ENCODE results near the gene MAGI1.

Gene MAGI1

DNA sequence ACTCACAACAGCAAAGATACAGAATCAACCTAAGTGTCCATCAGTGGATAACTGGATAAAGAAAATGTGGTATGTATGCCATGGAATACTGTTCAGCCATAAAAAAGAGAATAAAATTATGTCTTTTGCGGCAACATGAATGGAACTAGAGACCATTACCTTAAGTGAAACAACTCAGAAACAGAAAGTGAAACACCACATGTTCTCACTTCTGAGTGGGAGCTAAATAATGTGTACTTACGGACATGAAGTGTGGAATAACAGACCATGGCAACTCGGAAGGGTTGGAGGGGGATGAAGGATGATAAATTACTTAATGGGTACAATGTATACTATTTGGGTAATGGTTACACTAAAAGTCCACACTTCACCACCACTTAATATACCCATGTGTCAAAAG is 600.6 kb downstream of the MAGI1 start:
- no peak for ATAC-seq
- TF ChIP-seq OSR1 (CRISPR knock-in tag; IDR thresholded peaks at IDR 0.05): no peak
- no peak for TF ChIP-seq ZNF8 (CRISPR knock-in tag; IDR thresholded peaks at IDR 0.05)
- TF ChIP-seq ZFP30 (CRISPR knock-in tag; IDR thresholded peaks at IDR 0.05): no peak
- TF ChIP-seq, protein P1, sequence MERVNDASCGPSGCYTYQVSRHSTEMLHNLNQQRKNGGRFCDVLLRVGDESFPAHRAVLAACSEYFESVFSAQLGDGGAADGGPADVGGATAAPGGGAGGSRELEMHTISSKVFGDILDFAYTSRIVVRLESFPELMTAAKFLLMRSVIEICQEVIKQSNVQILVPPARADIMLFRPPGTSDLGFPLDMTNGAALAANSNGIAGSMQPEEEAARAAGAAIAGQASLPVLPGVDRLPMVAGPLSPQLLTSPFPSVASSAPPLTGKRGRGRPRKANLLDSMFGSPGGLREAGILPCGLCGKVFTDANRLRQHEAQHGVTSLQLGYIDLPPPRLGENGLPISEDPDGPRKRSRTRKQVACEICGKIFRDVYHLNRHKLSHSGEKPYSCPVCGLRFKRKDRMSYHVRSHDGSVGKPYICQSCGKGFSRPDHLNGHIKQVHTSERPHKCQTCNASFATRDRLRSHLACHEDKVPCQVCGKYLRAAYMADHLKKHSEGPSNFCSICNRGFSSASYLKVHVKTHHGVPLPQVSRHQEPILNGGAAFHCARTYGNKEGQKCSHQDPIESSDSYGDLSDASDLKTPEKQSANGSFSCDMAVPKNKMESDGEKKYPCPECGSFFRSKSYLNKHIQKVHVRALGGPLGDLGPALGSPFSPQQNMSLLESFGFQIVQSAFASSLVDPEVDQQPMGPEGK (CRISPR knock-in tag; IDR thresholded peaks at IDR 0.05; ENCODE audit: borderline replicate concordance): no peak
- no peak for TF ChIP-seq ARNTL (CRISPR knock-in tag; IDR thresholded peaks at IDR 0.05; ENCODE audit: borderline replicate concordance, low read depth)
- TF ChIP-seq, protein P2, sequence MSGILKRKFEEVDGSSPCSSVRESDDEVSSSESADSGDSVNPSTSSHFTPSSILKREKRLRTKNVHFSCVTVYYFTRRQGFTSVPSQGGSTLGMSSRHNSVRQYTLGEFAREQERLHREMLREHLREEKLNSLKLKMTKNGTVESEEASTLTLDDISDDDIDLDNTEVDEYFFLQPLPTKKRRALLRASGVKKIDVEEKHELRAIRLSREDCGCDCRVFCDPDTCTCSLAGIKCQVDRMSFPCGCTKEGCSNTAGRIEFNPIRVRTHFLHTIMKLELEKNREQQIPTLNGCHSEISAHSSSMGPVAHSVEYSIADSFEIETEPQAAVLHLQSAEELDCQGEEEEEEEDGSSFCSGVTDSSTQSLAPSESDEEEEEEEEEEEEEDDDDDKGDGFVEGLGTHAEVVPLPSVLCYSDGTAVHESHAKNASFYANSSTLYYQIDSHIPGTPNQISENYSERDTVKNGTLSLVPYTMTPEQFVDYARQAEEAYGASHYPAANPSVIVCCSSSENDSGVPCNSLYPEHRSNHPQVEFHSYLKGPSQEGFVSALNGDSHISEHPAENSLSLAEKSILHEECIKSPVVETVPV (CRISPR knock-in tag; IDR thresholded peaks at IDR 0.05): no peak
- TF ChIP-seq ESRRG (CRISPR knock-in tag; IDR thresholded peaks at IDR 0.05): no peak
- TF ChIP-seq, protein P3, sequence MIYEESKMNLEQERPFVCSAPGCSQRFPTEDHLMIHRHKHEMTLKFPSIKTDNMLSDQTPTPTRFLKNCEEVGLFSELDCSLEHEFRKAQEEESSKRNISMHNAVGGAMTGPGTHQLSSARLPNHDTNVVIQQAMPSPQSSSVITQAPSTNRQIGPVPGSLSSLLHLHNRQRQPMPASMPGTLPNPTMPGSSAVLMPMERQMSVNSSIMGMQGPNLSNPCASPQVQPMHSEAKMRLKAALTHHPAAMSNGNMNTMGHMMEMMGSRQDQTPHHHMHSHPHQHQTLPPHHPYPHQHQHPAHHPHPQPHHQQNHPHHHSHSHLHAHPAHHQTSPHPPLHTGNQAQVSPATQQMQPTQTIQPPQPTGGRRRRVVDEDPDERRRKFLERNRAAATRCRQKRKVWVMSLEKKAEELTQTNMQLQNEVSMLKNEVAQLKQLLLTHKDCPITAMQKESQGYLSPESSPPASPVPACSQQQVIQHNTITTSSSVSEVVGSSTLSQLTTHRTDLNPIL (CRISPR knock-in tag; IDR thresholded peaks at IDR 0.05; ENCODE audit: low read depth): no peak
- TF ChIP-seq, protein P4, sequence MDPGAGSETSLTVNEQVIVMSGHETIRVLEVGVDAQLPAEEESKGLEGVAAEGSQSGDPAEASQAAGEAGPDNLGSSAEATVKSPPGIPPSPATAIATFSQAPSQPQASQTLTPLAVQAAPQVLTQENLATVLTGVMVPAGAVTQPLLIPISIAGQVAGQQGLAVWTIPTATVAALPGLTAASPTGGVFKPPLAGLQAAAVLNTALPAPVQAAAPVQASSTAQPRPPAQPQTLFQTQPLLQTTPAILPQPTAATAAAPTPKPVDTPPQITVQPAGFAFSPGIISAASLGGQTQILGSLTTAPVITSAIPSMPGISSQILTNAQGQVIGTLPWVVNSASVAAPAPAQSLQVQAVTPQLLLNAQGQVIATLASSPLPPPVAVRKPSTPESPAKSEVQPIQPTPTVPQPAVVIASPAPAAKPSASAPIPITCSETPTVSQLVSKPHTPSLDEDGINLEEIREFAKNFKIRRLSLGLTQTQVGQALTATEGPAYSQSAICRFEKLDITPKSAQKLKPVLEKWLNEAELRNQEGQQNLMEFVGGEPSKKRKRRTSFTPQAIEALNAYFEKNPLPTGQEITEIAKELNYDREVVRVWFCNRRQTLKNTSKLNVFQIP (CRISPR knock-in tag; IDR thresholded peaks at IDR 0.05; ENCODE audit: borderline replicate concordance, low read depth): no peak
- TF ChIP-seq, protein P5, sequence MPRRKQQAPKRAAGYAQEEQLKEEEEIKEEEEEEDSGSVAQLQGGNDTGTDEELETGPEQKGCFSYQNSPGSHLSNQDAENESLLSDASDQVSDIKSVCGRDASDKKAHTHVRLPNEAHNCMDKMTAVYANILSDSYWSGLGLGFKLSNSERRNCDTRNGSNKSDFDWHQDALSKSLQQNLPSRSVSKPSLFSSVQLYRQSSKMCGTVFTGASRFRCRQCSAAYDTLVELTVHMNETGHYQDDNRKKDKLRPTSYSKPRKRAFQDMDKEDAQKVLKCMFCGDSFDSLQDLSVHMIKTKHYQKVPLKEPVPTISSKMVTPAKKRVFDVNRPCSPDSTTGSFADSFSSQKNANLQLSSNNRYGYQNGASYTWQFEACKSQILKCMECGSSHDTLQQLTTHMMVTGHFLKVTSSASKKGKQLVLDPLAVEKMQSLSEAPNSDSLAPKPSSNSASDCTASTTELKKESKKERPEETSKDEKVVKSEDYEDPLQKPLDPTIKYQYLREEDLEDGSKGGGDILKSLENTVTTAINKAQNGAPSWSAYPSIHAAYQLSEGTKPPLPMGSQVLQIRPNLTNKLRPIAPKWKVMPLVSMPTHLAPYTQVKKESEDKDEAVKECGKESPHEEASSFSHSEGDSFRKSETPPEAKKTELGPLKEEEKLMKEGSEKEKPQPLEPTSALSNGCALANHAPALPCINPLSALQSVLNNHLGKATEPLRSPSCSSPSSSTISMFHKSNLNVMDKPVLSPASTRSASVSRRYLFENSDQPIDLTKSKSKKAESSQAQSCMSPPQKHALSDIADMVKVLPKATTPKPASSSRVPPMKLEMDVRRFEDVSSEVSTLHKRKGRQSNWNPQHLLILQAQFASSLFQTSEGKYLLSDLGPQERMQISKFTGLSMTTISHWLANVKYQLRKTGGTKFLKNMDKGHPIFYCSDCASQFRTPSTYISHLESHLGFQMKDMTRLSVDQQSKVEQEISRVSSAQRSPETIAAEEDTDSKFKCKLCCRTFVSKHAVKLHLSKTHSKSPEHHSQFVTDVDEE (CRISPR knock-in tag; IDR thresholded peaks at IDR 0.05): no peak
- no peak for TF ChIP-seq TOX (CRISPR knock-in tag; IDR thresholded peaks at IDR 0.05; ENCODE audit: borderline replicate concordance)
- TF ChIP-seq ISL1 (CRISPR knock-in tag; IDR thresholded peaks at IDR 0.05): no peak
- TF ChIP-seq TCF4 (CRISPR knock-in tag; IDR thresholded peaks at IDR 0.05; ENCODE audit: borderline replicate concordance): no peak

DNA sequence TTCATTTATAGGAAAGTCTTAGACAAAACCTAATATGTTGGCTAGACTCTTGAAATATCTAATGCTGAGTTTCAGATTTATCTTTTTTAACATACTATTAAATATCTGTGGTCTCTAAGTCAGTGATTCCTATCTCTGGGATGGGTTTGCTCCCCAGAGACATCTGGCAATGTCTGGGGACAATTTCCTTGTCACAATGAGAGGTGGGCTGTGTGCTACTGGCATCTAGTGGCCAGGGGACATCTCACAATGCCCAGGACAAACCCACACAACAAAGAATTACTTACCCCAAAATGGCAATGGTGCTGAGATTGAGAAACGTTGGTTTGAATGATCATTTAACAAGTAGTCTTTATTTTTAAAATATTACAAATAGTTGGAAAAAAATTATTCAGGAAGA is 602.1 kb downstream of the MAGI1 start:
- peak; percentile 50; the same call in 1 of the 3 replicates for ATAC-seq
- TF ChIP-seq, protein P5 (CRISPR knock-in tag; IDR thresholded peaks at IDR 0.05): peak; percentile 46; the same call in 1 of the 2 replicates
- TF ChIP-seq TCF4 (CRISPR knock-in tag; IDR thresholded peaks at IDR 0.05; ENCODE audit: borderline replicate concordance) (peak; percentile 77; the same call in 1 of the 2 replicates), CSDC2 (CRISPR knock-in tag; IDR thresholded peaks at IDR 0.05) (no peak)
- TF ChIP-seq, protein P4 (CRISPR knock-in tag; IDR thresholded peaks at IDR 0.05; ENCODE audit: borderline replicate concordance, low read depth): no peak
